ENCODE data around the gene FBXO28. TPM values are rescaled to one million over a fixed set of nuclear protein-coding genes. Genes with fewer than 3 reads are reported as not detected.

Gene FBXO28
- total and polyA plus RNA-seq, 2 donors (not counting 3 experiments of a cell fraction or from before 2014, with no cell fraction given): 8.9 to 32.6 TPM

DNA sequence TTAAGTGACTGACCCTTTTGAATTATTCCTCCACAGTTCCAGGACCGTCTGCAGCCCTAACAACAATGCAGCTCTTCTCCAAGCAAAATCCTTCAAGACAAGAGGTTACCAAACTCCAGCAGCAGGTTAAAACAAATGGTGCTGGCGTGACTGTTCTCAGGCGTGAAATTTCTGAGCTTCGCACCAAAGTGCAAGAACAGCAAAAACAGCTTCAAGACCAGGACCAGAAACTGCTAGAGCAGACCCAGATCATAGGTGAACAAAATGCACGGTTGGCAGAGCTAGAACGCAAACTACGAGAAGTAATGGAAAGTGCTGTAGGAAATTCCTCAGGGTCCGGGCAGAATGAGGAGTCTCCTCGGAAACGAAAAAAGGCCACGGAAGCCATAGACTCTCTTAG, 43.4 kb downstream of the FBXO28 start:
- no peaks in the 10 kb centered on the region for H3K9me1 ChIP-seq (replicated peaks; ENCODE audit: control insufficient read depth, extremely low read depth, insufficient read depth, low read length)
- H3K4me2 ChIP-seq (ENCODE audit: insufficient read depth, low read length): no peak overlapping the region
- H4K20me1 ChIP-seq (replicated peaks; ENCODE audit: control insufficient read depth, extremely low read depth, insufficient read depth, low read length): no peaks in the 10 kb centered on the region
- H3K4me3 ChIP-seq (replicated peaks in 1 of 3; ENCODE audit: insufficient read depth in 1 of 3, low read depth in 1 of 3, low read length in 3 of 3): no peak overlapping the region
- ChIA-PET CTCF (interaction anchor here (1.4 kb wide), 1 partner anchor 41 kb away, joined by 4 read pairs; no protein-coding TSS in a partner anchor), POLR2A (no interaction called here)
- H3K9me3 ChIP-seq (replicated peaks; ENCODE audit: control insufficient read depth, insufficient read depth, low read length): no peaks in the 10 kb centered on the region
- TF ChIP-seq GATA2 (IDR thresholded peaks at IDR 0.05; ENCODE audit: insufficient read depth, insufficient read length, low read depth, low read length): no peak
- no peak for TF ChIP-seq FOS (IDR thresholded peaks at IDR 0.05; ENCODE audit: borderline replicate concordance, insufficient read depth, low read length)
- no TSS peak for BruUV-seq (replicated peaks)
- intact Hi-C loops (cut with micrococcal nuclease) (no loop called here), dilution Hi-C loops (cut with MboI; ENCODE audit: extremely low pct_ligation_motif_present, low sequenced_read_pairs) (no loop called here)
- no peak overlapping the region for H3K27ac ChIP-seq (ENCODE audit: insufficient read depth, low read depth, low read length)
- no peak for FAIRE-seq
- no peaks in the 10 kb centered on the region for H3K27me3 ChIP-seq (ENCODE audit: control insufficient read depth in 2 of 2, insufficient read depth in 2 of 2, low read length in 2 of 2)
- no peak overlapping the region for H2AFZ ChIP-seq (ENCODE audit: low read depth, low read length)
- H3K79me2 ChIP-seq (ENCODE audit: control insufficient read depth, insufficient read depth, low read length): no peaks in the 10 kb centered on the region
- DNase-seq (ENCODE audit: low read depth, low spot score): no peak
- no peaks in the 10 kb centered on the region for H3K4me1 ChIP-seq (ENCODE audit: control insufficient read depth, extremely low read depth, insufficient read depth, low read length)
- H3K9ac ChIP-seq (replicated peaks; ENCODE audit: extremely low read depth, insufficient read depth, low read length): no peak overlapping the region
- peaks cover 8 to 12% of the 10 kb centered on the region in 2 experiments for H3K36me3 ChIP-seq (ENCODE audit: control insufficient read depth in 2 of 2, extremely low read depth in 1 of 2, insufficient read depth in 2 of 2, low read length in 2 of 2)

DNA sequence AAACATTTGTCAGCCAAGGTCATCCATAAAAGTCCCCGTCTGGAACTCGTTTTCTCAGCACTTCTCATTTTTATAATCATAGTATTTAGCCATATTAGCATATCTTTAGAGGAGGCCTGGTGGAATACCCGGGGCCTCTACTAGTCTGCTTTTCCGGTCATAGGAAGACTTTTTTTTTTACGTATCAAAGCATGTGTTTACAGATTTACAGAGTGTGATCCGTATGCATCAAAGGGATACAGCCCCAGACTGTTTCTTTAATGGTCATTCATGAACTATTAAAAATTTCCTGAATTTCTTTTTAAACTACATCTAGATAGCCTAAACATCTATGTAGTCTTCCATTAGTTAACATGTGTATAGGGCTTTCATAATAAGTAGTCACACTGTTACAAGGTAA, 45.6 kb downstream of the FBXO28 start:
- H3K4me1 ChIP-seq (ENCODE audit: control insufficient read depth, extremely low read depth, insufficient read depth, low read length): peaks cover 3% of the 10 kb centered on the region
- peaks cover 8 to 12% of the 10 kb centered on the region in 2 experiments for H3K36me3 ChIP-seq (ENCODE audit: control insufficient read depth in 2 of 2, extremely low read depth in 1 of 2, insufficient read depth in 2 of 2, low read length in 2 of 2)
- TF ChIP-seq, protein P1, sequence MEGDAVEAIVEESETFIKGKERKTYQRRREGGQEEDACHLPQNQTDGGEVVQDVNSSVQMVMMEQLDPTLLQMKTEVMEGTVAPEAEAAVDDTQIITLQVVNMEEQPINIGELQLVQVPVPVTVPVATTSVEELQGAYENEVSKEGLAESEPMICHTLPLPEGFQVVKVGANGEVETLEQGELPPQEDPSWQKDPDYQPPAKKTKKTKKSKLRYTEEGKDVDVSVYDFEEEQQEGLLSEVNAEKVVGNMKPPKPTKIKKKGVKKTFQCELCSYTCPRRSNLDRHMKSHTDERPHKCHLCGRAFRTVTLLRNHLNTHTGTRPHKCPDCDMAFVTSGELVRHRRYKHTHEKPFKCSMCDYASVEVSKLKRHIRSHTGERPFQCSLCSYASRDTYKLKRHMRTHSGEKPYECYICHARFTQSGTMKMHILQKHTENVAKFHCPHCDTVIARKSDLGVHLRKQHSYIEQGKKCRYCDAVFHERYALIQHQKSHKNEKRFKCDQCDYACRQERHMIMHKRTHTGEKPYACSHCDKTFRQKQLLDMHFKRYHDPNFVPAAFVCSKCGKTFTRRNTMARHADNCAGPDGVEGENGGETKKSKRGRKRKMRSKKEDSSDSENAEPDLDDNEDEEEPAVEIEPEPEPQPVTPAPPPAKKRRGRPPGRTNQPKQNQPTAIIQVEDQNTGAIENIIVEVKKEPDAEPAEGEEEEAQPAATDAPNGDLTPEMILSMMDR (IDR thresholded peaks at IDR 0.05; ENCODE audit: extremely low read depth in 1 of 2, insufficient read depth in 1 of 2, low read depth in 1 of 2, low read length in 2 of 2): no peak
- no peak for TF ChIP-seq JUN (IDR thresholded peaks at IDR 0.05; ENCODE audit: borderline replicate concordance, insufficient read depth, insufficient read length, low read depth)
- TF ChIP-seq, protein P2, sequence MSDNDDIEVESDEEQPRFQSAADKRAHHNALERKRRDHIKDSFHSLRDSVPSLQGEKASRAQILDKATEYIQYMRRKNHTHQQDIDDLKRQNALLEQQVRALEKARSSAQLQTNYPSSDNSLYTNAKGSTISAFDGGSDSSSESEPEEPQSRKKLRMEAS (IDR thresholded peaks at IDR 0.05; ENCODE audit: insufficient read depth, insufficient read length): no peak
- no peak for TF ChIP-seq FOS (IDR thresholded peaks at IDR 0.05; ENCODE audit: borderline replicate concordance, insufficient read depth, low read length)
- TF ChIP-seq POLR2A (IDR thresholded peaks at IDR 0.05; ENCODE audit: low read depth, low read length): no peak
- no peak for TF ChIP-seq POLR2AphosphoS5 (IDR thresholded peaks at IDR 0.05; ENCODE audit: insufficient read depth, low read depth, low read length)
- TF ChIP-seq MYC (IDR thresholded peaks at IDR 0.05; ENCODE audit: low read depth, low read length): no peak
- no peak for TF ChIP-seq GATA2 (IDR thresholded peaks at IDR 0.05; ENCODE audit: insufficient read depth, insufficient read length, low read depth, low read length)
- no peak for TF ChIP-seq EZH2 (IDR thresholded peaks at IDR 0.05; ENCODE audit: borderline replicate concordance, low read depth, low read length, severe bottlenecking)
- H3K79me2 ChIP-seq (ENCODE audit: control insufficient read depth, insufficient read depth, low read length): no peaks in the 10 kb centered on the region
- CTCF ChIA-PET: interaction anchor here (1.8 kb wide), 1 partner anchor 9 kb away, joined by 5 read pairs; no protein-coding TSS in a partner anchor
- dilution Hi-C loops (cut with MboI; ENCODE audit: extremely low pct_ligation_motif_present, low sequenced_read_pairs): no loop called here
- intact Hi-C loops (cut with micrococcal nuclease): no loop called here
- DNase-seq (ENCODE audit: low read depth, low spot score): no peak
- H3K9ac ChIP-seq (replicated peaks; ENCODE audit: extremely low read depth, insufficient read depth, low read length): no peak overlapping the region
- no peak overlapping the region for H3K27ac ChIP-seq (ENCODE audit: insufficient read depth, low read depth, low read length)
- no peak for FAIRE-seq
- H3K9me3 ChIP-seq (replicated peaks; ENCODE audit: control insufficient read depth, insufficient read depth, low read length): no peaks in the 10 kb centered on the region
- no peak overlapping the region for H2AFZ ChIP-seq (ENCODE audit: low read depth, low read length)
- H3K27me3 ChIP-seq (ENCODE audit: control insufficient read depth in 2 of 2, insufficient read depth in 2 of 2, low read length in 2 of 2): no peaks in the 10 kb centered on the region
- H3K4me2 ChIP-seq (ENCODE audit: insufficient read depth, low read length): no peak overlapping the region
- no peak overlapping the region for H3K4me3 ChIP-seq (replicated peaks in 1 of 3; ENCODE audit: insufficient read depth in 1 of 3, low read depth in 1 of 3, low read length in 3 of 3)
- H3K9me1 ChIP-seq (replicated peaks; ENCODE audit: control insufficient read depth, extremely low read depth, insufficient read depth, low read length): no peaks in the 10 kb centered on the region
- POLR2A ChIA-PET: no interaction called here
- no TSS peak for BruUV-seq (replicated peaks)
- H4K20me1 ChIP-seq (replicated peaks; ENCODE audit: control insufficient read depth, extremely low read depth, insufficient read depth, low read length): no peaks in the 10 kb centered on the region

Measured in endothelial cell of umbilical vein (primary cell).